GM19455 (cell line): Measurements from ENCODE around the gene GMPPB.

ENCODE experiments used
- ATAC-seq: cut with Tn5 transposase; IDR thresholded peaks from one replicate; pipeline ENCODE4 v1.9.1; 2021; ENCODE audit not compliant: unreplicated experiment

GMPPB gene

GRCh38 chr3:49673121-49673714, 50.5 kb downstream of the GMPPB start:
- ATAC-seq = no peak

DNA sequence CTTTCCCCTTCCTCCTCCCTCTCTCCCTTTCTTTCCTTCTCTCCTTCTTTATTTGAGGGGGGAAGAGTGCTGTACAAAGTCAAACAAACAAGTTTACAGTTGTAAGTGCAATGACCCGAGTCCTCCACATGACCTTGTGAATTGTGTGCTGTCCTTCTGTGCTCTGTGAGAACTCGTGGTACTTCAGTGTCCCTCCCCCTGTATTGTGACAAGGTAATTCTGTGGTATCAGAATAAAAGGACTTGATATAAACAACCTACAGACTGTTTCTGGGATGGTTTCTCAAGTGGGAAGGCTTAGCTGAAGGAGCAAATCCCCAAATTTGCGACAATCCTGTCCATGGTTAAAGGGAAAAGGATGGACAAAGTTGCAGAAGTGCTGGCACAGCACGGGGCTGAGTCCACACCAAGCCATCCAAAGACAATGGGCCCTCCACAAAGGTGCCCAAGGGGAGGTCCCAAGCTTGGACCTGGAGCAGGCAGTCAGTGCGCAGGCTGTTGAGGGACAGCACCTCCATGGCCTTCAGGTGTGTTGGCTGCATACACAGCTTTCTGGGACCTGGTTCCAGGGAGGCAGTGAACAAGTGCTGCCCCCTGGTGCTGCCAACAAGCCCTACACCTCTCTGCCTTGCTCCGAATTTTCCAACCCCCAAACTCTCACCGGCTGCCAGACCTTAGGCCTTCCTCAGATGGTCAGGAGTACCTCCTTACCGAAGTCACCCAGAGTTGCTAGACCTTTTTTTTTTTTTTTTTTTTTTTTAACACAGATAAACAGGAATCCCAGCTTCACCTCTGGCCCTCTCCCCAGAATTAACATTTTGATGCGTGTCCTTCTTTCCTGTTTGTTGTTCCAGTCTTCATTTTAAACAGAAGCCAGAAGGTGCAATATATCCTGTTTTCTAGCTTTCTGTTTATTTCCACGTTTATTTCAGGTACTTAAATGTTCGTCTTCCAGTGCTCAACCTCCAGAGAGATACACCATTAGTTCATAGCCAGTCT, 52.2 kb downstream of the GMPPB start:
- no peak for ATAC-seq

DNA sequence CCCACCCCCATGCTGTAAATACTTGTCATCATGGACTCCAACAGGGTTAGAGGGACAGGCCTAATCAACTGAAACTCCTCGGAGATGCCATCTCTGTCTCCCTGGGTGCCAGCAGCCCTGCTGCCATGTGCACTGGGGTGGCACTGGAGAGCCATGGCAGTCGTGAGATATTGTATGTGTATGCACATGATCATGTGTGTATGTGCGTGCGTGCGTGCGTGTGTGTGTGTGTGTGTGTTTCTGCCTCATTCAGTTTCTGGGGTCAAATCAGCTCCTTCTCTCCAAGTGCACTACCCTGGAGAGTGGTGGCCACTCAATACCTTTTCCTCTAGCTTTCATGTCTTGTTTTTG, 52.8 kb downstream of the GMPPB start:
- ATAC-seq = no peak
